Mucosa of gallbladder (tissue), 1 donor: ENCODE data around the gene WTIP. TPM values are rescaled to one million over a fixed set of nuclear protein-coding genes. Genes with fewer than 3 reads are reported as not detected.
"Not testable (repeated sequence)": the region's sequence is repeated elsewhere in the genome, so short reads cannot be mapped to it uniquely, and the experiment has no call there.

Experiments
- DNase-seq: peaks from one replicate; pipeline ENCODE4 v3.0.0-alpha.2; 2020; ENCODE audit warnings: low spot score
- total RNA-seq: library from RNA; stranded (reverse); gene quantifications from one replicate; pipeline ENCODE4 v1.2.1, GENCODE V29; 2021
- donor health status: DM: no; HTN: no; CAD: no.

The WTIP gene
- total RNA-seq, 1 donor from 2014 or later = 24.0 TPM

- DNase-seq = not testable (repeated sequence)
These were observed 3.1 kb upstream of the WTIP start for GRCh38 chr19:34478496-34478895.

- DNase-seq = no peak
These were observed 2.2 kb upstream of the WTIP start for GRCh38 chr19:34479396-34479795.

- DNase-seq = no peak
These were observed 1.1 kb upstream of the WTIP start for GRCh38 chr19:34480491-34480890.

- DNase-seq = no peak
These were observed 362 bp downstream of the WTIP start for GRCh38 chr19:34481861-34482379.

GRCh38 chr19:34482380-34483250 lies 1.1 kb downstream of the WTIP start:
- no peak for DNase-seq

- DNase-seq = no peak
These were observed 2.8 kb downstream of the WTIP start for GRCh38 chr19:34484328-34484727.

GRCh38 chr19:34485831-34486230 lies 4.3 kb downstream of the WTIP start:
- DNase-seq = no peak

GRCh38 chr19:34487651-34488051 lies 6.1 kb downstream of the WTIP start:
- DNase-seq = no peak

- no peak for DNase-seq
These were observed 7.6 kb downstream of the WTIP start for GRCh38 chr19:34489175-34489574.

GRCh38 chr19:34490141-34490766 lies 8.7 kb downstream of the WTIP start:
- no peak for DNase-seq

- DNase-seq = no peak
These were observed 11.6 kb downstream of the WTIP start for GRCh38 chr19:34493038-34493648.

- no peak for DNase-seq
These were observed 12.1 kb downstream of the WTIP start for GRCh38 chr19:34493649-34494044.

GRCh38 chr19:34494601-34495000 lies 13.0 kb downstream of the WTIP start:
- no peak for DNase-seq

GRCh38 chr19:34495416-34495815 lies 13.9 kb downstream of the WTIP start:
- no peak for DNase-seq

- no peak for DNase-seq
These were observed 15.7 kb downstream of the WTIP start for GRCh38 chr19:34497112-34497805.

- DNase-seq = no peak
These were observed 17.7 kb downstream of the WTIP start for GRCh38 chr19:34499155-34499834.

- no peak for DNase-seq
These were observed 19.1 kb downstream of the WTIP start for GRCh38 chr19:34500656-34501120.

- DNase-seq = peak; percentile 93
These were observed 20.1 kb downstream of the WTIP start for GRCh38 chr19:34501339-34502320.

GRCh38 chr19:34502582-34503411 lies 21.2 kb downstream of the WTIP start:
- DNase-seq = no peak
